H9 (cell line): ENCODE results near the gene FAM76B. TPM values are rescaled to one million over a fixed set of nuclear protein-coding genes. Genes with fewer than 3 reads are reported as not detected.

ENCODE experiments used
- DNase-seq: peaks from one replicate; pipeline ENCODE4 v3.0.0-alpha.2; 2017
- H2AFZ ChIP-seq: one replicate; pipeline ENCODE4 v1.6.1; 2013; ENCODE audit warnings: mild to moderate bottlenecking, low read length, control low read depth, moderate library complexity
- H2AK5ac ChIP-seq: 2 replicates; pipeline ENCODE4 v1.6.1; 2013; ENCODE audit warnings: low read length, control low read depth, mixed read lengths; ENCODE audit not compliant: insufficient read length
- H2BK120ac ChIP-seq: one replicate; pipeline ENCODE4 v1.6.1; 2013; ENCODE audit warnings: low read depth, mild to moderate bottlenecking, low read length, control low read depth, inconsistent platforms; ENCODE audit not compliant: poor library complexity, severe bottlenecking
- H2BK12ac ChIP-seq: 2 replicates; pipeline ENCODE4 v1.6.1; 2013; ENCODE audit warnings: low read length, control low read depth, mixed read lengths, low read depth; ENCODE audit not compliant: insufficient read length
- H2BK15ac ChIP-seq: 2 replicates; pipeline ENCODE4 v1.6.1; 2013; ENCODE audit warnings: low read depth, low read length, control low read depth
- H2BK20ac ChIP-seq: one replicate; pipeline ENCODE4 v1.6.1; 2013; ENCODE audit warnings: low read depth, mild to moderate bottlenecking, low read length, control low read depth, inconsistent platforms; ENCODE audit not compliant: poor library complexity, severe bottlenecking
- H2BK5ac ChIP-seq: 2 replicates; pipeline ENCODE4 v1.6.1; 2013; ENCODE audit warnings: low read length, control low read depth, mixed read lengths; ENCODE audit not compliant: insufficient read length
- H3K14ac ChIP-seq: 2 replicates; pipeline ENCODE4 v1.6.1; 2013; ENCODE audit warnings: low read length, control low read depth; ENCODE audit not compliant: insufficient read depth
- H3K18ac ChIP-seq: 2 replicates; pipeline ENCODE4 v1.6.1; 2013; ENCODE audit warnings: low read depth, mild to moderate bottlenecking, mixed read lengths, low read length, control low read depth; ENCODE audit not compliant: insufficient read length
- H3K23ac ChIP-seq: 2 replicates; pipeline ENCODE4 v1.6.1; 2013; ENCODE audit warnings: low read length, control low read depth, mixed read lengths, low read depth; ENCODE audit not compliant: insufficient read length
- H3K23me2 ChIP-seq: 2 replicates; pipeline ENCODE4 v1.6.1; 2013; ENCODE audit warnings: low read depth, mild to moderate bottlenecking, mixed read lengths, low read length, control low read depth; ENCODE audit not compliant: insufficient read length, poor library complexity, severe bottlenecking
- H3K27ac ChIP-seq: 2 replicates; pipeline ENCODE4 v1.5.1; 2013; ENCODE audit warnings: low read length, control low read depth, mixed read lengths, low read depth; ENCODE audit not compliant: insufficient read length
- H3K27me3 ChIP-seq: 2 replicates; pipeline ENCODE4 v1.6.1; 2013; ENCODE audit warnings: low read length, control low read depth, inconsistent platforms; ENCODE audit not compliant: insufficient read depth
- H3K4ac ChIP-seq: 2 replicates; pipeline ENCODE4 v1.6.1; 2013; ENCODE audit warnings: low read depth, mild to moderate bottlenecking, control low read depth, inconsistent platforms, low read length, moderate library complexity
- H3K4me1 ChIP-seq: 2 replicates; pipeline ENCODE4 v1.6.1; 2013; ENCODE audit warnings: low read length, control low read depth, inconsistent platforms; ENCODE audit not compliant: insufficient read depth
- H3K4me2 ChIP-seq: 2 replicates; pipeline ENCODE4 v1.6.1; 2013; ENCODE audit warnings: low read length, control low read depth, mixed read lengths; ENCODE audit not compliant: insufficient read length, insufficient read depth
- H3K56ac ChIP-seq: 2 replicates; pipeline ENCODE4 v1.6.1; 2013; ENCODE audit warnings: low read depth, mild to moderate bottlenecking, mixed read lengths, low read length, control low read depth; ENCODE audit not compliant: insufficient read length
- H3K79me1 ChIP-seq: 2 replicates; pipeline ENCODE4 v1.6.1; 2013; ENCODE audit warnings: low read depth, mild to moderate bottlenecking, moderate library complexity, low read length, control low read depth, inconsistent platforms; ENCODE audit not compliant: insufficient read depth, poor library complexity, severe bottlenecking
- H3K79me2 ChIP-seq: 2 replicates; pipeline ENCODE4 v1.6.1; 2013; ENCODE audit warnings: low read length, control low read depth, inconsistent platforms; ENCODE audit not compliant: insufficient read depth
- H3K9ac ChIP-seq: 2 replicates; pipeline ENCODE4 v1.6.1; 2013; ENCODE audit warnings: low read length, control low read depth, mixed read lengths; ENCODE audit not compliant: insufficient read length; ENCODE audit errors: extremely low read depth
- H3K9me3 ChIP-seq: one replicate; pipeline ENCODE4 v1.6.1; 2013; ENCODE audit warnings: low read depth, low read length, inconsistent platforms; ENCODE audit not compliant: control insufficient read depth
- H3T11ph ChIP-seq: one replicate; pipeline ENCODE4 v1.6.1; 2013; ENCODE audit warnings: mild to moderate bottlenecking, low read length, control low read depth, inconsistent platforms
- H4K20me1 ChIP-seq: one replicate; pipeline ENCODE4 v1.6.1; 2013; ENCODE audit not compliant: control insufficient read depth, insufficient read length, insufficient read depth
- H4K5ac ChIP-seq: 2 replicates; pipeline ENCODE4 v1.6.1; 2013; ENCODE audit warnings: low read depth, mild to moderate bottlenecking, mixed read lengths, low read length, control low read depth; ENCODE audit not compliant: insufficient read length
- H4K8ac ChIP-seq: replicated peaks from 2 replicates; pipeline ENCODE4 v1.6.1; 2013; ENCODE audit warnings: low read length, control low read depth, mixed read lengths, low read depth; ENCODE audit not compliant: insufficient read length
- H4K91ac ChIP-seq: 2 replicates; pipeline ENCODE4 v1.6.1; 2013; ENCODE audit warnings: low read depth, mild to moderate bottlenecking, moderate library complexity, mixed read lengths, low read length, control low read depth; ENCODE audit not compliant: insufficient read length
- H3K27ac Mint-ChIP-seq, 3 experiments: 2 replicates in 2 of 3; 3 replicates in 1 of 3; pipeline ENCODE4 v1.8.0; 2020 to 2021; ENCODE audit warnings: mixed read lengths in 3 of 3, mild to moderate bottlenecking in 1 of 3, moderate library complexity in 1 of 3
- H3K27me3 Mint-ChIP-seq: 2 replicates; pipeline ENCODE4 v1.8.0; 2021; ENCODE audit warnings: low read depth, mild to moderate bottlenecking, moderate library complexity, mixed read lengths
- H3K36me3 Mint-ChIP-seq, 3 experiments: 2 replicates in 2 of 3; 3 replicates in 1 of 3; pipeline ENCODE4 v1.8.0; 2020 to 2021; ENCODE audit warnings: low read depth in 3 of 3, mixed read lengths in 3 of 3; ENCODE audit not compliant: insufficient read depth in 1 of 3
- H3K4me1 Mint-ChIP-seq, 2 experiments: 2 replicates each; pipeline ENCODE4 v1.8.0; 2020; ENCODE audit warnings: mixed read lengths in 2 of 2
- H3K4me3 Mint-ChIP-seq, 2 experiments: 2 replicates in 1 of 2; 3 replicates in 1 of 2; pipeline ENCODE4 v1.8.0; 2020 to 2021; ENCODE audit warnings: mild to moderate bottlenecking in 2 of 2, mixed read lengths in 2 of 2, moderate library complexity in 1 of 2
- H3K9me3 Mint-ChIP-seq, 2 experiments: 2 replicates in 1 of 2; 3 replicates in 1 of 2; pipeline ENCODE4 v1.8.0; 2020; ENCODE audit warnings: mild to moderate bottlenecking in 2 of 2, mixed read lengths in 2 of 2, moderate library complexity in 1 of 2
- CTCF ChIP-seq: fragments of 200-600 bp; sonication (generic); conservative IDR thresholded peaks from 3 replicates; pipeline ENCODE4 v1.8.0; 2021; ENCODE audit warnings: antibody characterized with exemption, mild to moderate bottlenecking
- WGBS: extraction: QIAGEN DNeasy Blood & Tissue Kit; methylation state at CpG from one replicate; pipeline ENCODE4 v1.1.7; 2013; ENCODE audit warnings: missing lambda C conversion rate, low lambda C conversion rate, mixed read lengths; ENCODE audit not compliant: insufficient read length; ENCODE audit errors: extremely low coverage; 5-methylcytosine and 5-hydroxymethylcytosine counted together
- total RNA-seq: library from RNA; stranded (reverse); gene quantifications from 2 replicates; pipeline ENCODE4 v1.2.1, GENCODE V29; 2021

FAM76B gene
- total RNA-seq, 1 experiment from 2014 or later, result 31.5 TPM

- Histone ChIP-seq H2BK12ac (no peak overlapping the region), H4K91ac (no peak overlapping the region), H3K23me2 (no peaks in the 10 kb centered on the region), H3K14ac (no peak overlapping the region), H3K27ac (no peak overlapping the region), H2AK5ac (no peak overlapping the region), H3K4me2 (no peak overlapping the region), H3T11ph (no peak overlapping the region), H4K20me1 (no peaks in the 10 kb centered on the region), H3K18ac (no peak overlapping the region), H2BK15ac (no peak overlapping the region), H3K9ac (no peak overlapping the region), H4K8ac (no peak overlapping the region), H3K27me3 (no peaks in the 10 kb centered on the region), H2BK120ac (no peak overlapping the region), H3K79me2 (no peaks in the 10 kb centered on the region), H3K4me1 (no peaks in the 10 kb centered on the region), H2BK5ac (no peak overlapping the region), H3K4ac (no peak overlapping the region), H4K5ac (no peak overlapping the region), H2BK20ac (no peak overlapping the region), H3K56ac (no peak overlapping the region), H2AFZ (no peak overlapping the region), H3K23ac (no peak overlapping the region), H3K9me3 (no peaks in the 10 kb centered on the region), H3K79me1 (no peaks in the 10 kb centered on the region)
- WGBS, result no CpG with 5 or more reads among the region's 1 CpG
- TF ChIP-seq CTCF, result no peak
- no peaks in the 10 kb centered on the region for H3K4me1 Mint-ChIP-seq
- no peak for DNase-seq
- peaks cover 0 to 2% of the 10 kb centered on the region in 2 experiments; a peak in 1 of 5 replicates for H3K9me3 Mint-ChIP-seq
- no peak overlapping the region for H3K4me3 Mint-ChIP-seq
- H3K27me3 Mint-ChIP-seq, result no peaks in the 10 kb centered on the region
- H3K27ac Mint-ChIP-seq, result no peak overlapping the region
- H3K36me3 Mint-ChIP-seq, result no peaks in the 10 kb centered on the region
These were observed 64.4 kb downstream of the FAM76B start for GRCh38 chr11:95725196-95725595.
